COLO668 (cell line): Measurements from ENCODE around the gene FOXN3.

Source experiments
- DNase-seq: peaks from one replicate; lab custom pipeline; 2025; ENCODE audit not compliant: unreplicated experiment; lab: John Stamatoyannopoulos, UW

Gene FOXN3

DNA sequence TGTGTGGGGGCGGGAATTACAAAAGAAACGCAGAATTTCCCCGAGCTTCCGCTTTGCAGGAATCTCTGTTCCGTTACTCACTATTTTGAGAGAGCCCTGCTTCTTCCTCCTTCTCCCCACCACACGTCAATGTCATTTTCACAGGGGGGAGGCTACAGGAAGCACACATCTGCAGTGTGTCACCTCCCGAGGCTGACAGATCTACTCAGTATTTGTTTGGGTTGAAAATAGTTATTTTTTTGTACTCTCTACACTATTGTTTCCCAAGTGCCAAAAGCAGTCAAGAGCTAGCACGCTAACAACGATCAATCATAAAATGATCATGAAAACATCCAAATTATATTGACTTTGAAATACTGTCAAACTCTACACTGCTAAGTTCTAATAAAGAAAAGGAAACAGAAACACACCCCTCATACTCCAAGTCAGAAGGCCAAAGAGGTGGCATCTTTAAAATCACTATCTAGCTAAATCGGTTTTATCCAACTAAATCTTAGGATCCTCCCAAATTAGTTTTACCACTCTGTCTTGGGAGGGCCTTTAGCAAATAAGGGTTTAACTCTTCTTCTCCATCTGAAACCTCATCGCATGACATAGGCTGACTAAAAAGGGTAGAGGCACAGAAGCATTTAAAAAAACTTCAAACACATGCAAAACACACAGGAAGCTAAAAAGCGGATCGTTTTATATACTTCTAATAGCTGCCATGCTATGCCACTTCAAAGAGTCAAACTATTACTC is 51.8 kb downstream of the FOXN3 start:
- DNase-seq: no peak

DNA sequence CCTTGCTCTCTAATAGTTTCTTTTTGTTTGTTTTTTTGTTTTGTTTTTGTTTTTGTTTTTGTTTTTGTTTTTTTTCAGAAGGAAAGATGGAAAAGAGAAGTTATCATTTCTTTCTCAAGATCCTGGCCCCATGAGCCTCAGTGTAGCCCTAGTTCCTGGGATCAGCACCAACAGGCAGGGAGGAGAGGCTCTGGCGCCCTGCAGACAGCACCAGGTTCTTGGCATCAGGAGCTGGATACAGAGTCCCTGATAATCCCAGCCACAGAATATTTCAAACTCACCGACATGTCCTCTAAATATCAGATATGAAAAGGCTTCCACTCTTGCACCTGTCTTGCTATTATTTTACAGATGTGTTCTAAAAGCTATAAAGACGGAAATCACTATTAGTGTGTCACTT is 52.7 kb downstream of the FOXN3 start:
- no peak for DNase-seq

DNA sequence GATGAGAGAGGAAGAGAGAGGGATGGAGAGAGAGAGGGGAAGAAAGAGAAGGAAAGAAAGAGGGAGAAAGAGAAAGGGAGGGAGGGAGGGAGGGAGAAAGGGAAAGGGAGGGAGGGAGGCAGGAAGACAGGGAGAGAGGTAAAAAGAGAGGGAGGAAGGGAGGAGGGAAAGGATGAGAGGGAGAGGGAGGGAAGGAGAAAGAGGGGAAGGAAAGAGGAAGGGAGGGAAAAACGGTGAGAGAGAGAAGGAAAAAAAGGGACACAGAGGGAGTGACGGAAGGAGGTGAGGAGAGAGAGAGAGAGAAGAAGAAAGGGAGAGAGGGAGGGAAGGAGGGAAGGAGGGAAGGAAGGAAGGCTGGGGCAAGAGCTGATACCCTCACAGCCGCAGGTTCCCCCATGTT is 56.8 kb downstream of the FOXN3 start:
- DNase-seq: no peak

DNA sequence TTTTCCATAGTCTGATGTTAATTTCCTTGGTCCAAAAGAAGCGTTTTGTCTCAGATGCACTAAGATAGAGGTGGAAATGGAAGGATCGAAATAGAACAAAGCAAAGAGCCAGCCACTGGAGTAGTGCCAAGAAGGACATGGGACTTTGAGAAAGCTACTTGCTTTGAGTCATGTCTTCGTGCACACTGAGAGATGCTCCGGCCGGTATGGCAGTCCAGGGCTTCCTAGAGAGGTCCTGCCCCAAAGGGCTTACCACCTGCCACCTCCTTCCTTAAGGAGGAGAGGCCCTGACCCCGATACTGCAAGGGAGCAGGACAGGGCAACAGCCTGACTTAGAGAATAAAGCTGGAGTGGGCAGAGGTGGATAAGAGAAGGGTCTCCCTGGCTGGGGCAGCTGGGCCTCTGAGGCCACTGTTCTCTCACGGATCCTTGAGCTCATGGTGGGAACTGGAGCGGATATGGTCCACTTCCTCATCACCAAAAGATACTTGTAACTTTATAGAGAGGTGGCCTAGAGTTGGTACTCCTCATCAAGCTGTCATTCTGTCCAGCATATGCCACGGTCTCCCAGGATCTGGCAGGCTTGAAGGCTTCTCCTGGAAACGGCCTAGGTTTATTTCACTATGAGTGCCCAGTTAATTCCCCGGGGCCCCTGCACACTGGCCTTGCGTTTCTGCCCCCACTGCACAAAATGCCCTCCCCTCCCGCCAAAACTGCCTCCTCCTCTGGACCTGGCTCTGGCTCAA is 57.4 kb downstream of the FOXN3 start:
- no peak for DNase-seq

DNA sequence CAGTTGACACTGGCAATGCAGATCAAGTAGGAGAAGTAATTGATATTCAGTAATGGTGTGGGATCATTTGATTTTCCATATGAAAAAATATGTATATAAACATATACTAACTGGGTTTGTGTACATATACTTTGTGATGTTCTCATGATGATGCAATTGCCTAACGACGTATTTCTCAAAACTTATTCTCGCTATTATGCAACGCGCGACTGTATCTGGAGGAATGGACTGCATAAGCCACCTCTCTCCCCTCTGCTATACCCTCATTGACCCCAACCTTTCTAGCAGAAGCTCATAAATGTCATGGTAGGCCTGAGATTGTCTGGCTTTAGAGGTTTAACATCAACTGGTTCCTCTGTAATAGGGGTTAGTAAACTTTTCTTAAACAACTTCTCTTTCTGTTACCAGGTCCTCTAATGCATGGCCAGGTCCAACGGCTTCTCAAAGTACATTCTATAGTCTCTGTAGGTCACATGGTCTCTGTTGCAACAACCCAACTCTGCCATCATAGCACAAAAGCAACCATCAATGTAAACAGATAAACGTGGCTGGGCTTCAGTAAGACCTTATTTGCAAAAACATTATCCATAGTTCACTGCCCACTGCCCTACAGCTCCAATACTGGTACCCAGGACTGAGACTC is 59.3 kb downstream of the FOXN3 start:
- DNase-seq: no peak

DNA sequence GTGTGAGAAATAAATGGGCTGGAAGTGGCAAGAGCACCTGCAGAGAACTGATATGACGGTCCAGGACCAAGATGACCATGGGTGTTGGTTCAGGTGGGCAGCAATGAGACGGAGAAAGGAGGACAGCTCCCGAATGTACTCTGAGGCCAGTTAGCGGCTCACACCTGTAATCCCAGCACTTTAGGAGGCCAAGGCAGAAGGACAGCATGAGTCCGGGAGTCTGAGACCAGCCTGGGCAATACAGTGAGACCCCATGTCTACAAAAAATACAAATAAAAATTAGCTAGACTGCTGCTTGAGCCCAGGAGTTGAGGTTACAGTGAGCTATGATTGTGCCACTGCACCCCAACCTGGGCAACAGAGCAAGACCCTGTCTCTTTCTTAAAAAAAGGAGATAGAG is 60.1 kb downstream of the FOXN3 start:
- no peak for DNase-seq

DNA sequence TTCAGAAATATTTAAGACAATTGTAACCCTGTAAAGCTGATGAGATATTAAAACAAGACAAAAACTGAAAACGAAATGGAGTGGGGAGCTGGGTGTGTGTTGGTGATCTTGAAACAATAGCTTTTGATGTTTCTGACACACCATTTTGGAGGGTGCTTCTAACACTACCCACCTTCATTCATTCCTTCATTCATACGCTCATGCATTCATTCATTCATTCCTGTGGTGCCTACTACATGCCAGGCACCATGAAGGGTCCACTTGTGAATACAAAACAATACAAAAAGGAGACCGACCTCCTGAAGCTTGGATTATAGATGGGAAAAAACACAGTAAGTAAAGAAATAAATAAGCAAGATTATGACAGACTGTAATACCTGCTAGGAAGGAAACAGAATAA is 60.5 kb downstream of the FOXN3 start:
- DNase-seq: no peak

DNA sequence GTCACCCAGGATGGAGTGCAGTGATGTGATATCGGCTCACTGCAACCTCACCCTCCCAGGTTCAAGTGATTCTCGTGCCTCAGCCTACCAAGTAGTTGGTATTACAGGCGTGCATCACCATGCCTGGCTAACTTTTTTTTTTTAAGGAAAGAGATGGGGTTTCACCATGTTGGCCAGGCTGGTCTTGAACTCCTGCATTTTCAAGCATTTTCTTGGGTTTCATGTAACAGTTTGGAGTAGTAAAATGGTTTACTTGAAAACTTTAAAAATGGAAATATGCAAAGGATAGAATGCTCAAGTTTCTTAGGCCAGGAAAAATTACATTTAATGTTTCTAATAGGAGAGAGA is 63.3 kb downstream of the FOXN3 start:
- DNase-seq: no peak

DNA sequence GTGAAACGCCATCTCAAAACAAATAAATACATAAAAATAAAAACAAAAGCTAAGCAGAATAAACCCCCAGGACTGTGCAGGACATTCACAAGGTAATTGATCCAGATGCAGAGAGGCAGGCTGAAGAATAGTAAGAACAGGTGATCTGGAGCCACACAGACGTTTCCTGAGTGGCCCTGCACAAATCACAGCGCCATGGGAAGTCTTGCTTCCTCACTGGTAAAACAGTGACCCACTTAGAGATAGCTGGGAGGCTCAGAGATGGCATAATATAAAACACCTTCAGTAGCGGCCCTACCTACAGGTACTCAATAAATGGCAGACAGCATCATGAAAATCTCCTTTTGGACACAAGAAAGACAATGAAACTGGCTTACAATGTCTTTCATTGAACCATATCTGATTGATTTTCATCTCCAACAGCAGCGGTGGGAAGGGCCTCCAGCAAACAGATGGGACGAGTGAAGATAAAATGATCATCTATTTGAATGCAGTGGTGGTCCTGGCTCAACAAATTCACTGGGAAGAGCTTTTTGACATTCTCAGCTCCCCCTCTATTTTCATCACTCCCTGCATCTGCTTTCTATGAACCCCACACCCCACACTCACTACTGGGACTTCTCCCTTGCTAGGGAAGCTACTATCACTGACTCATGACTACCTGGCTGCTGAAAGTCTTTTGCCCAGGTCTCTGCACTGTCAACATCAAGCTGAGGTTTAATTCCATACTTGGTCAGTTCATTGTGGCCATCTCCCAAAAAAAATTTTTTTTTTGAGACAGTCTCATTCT is 63.9 kb downstream of the FOXN3 start:
- no peak for DNase-seq

DNA sequence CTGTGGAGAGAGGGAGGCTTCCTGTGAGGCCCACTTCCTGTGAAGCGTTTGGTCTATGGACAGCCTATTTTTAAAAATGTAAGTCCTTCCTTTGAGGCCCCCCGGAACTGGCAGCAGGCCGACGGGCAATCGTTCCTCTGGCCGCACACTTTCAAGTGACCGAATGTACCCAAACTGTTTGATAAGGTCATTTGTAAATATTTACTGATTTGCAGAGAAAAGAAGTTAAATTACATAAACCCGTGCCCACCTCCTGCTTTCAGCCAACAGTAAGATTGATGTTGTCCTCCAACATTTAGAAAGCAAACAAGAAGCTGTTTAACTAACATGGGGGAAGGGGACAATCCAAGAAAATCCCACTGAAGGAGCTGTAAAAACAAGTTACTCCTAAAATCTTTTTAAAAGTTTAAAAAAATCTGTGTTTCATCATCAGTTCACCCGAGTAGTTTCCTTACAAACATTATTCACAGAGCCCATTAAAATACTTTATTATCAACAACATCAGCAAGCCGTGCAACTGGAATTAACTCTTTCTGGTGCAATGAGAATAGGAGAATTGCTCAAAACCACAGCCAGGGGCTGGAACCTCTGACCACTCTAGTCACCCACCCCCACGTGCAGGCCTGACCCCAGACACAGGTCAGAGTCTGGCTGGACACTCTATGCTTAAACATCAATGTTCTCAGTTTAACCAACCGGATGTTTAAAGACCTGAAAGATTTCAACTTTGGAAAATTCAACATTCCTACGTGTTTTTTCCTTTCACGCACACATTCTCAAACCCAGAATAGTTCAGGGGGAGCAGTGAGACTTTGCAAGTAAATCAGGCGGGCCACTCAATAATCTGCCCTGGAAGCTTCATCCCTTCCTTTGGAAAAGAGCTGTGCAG is 65.3 kb downstream of the FOXN3 start:
- DNase-seq: no peak

DNA sequence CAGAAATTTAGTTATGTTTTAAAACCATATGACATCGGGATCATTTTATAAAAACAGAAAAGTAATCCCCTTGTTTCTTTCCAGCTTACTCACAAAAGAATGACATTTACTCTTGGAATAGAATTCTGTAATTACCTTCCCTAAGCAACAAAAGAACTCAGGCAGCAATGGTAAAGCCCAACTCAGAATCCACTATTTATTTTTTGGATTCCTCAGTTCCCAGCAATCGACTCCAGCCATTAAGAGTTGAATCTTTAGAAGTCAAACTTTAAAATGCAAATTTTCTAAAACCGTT is 65.9 kb downstream of the FOXN3 start:
- DNase-seq: no peak

DNA sequence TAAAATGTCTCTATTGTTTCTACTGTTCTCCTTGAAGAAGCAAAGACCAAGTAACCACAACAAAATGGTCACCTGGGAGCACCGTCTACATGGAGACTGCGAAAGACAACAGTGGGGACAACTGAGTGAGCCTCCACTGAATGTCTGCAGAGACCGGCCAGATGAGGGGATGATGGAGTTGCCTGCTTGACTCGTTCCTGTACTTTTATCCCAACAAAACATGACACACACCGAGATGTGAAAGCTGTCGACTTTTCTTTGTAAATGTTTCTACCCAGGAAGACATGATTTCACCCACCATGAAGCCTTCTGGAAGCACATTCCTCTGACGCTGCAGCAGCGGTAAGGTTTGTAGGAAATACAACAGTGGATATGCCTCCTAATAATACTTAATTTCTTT is 66.9 kb downstream of the FOXN3 start:
- DNase-seq: no peak

DNA sequence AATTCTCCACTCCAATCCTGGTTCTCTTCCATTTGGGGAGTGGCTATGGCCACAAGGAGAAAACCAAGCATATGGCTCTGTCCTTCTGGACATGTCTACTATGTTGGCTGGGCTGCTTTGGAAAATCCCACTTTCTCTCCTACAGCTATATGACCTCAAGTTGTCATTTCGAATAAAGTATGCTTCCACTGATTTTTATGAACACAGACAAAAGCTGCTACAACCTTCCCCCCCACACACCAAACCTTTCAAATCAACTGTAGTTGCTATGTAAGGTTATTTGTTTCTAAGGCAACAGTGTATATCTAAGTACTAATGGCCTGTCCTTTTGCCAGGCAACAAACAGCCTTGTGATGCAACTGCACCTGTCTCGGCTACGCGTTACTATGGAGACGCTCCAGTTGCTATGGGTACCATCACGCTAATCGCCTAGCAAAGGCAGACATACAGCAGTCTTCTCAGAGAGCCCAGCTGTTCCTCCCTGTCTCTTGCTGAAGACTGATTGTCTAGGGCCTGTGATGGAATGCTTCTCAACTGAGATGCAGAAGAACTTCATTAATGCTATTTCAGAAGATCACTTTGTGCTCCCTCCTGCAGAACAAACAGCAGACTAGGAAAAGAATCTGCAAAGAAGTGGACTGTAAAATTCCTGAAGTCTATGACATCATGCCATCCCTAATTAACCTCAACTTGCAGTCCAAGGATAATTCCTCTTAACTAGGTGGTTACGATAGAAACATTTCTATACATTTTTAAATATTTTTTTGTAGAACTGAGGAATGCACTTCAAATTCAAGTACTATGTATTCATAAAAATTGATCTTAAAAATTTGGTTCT is 67.6 kb downstream of the FOXN3 start:
- DNase-seq: peak; percentile 96

DNA sequence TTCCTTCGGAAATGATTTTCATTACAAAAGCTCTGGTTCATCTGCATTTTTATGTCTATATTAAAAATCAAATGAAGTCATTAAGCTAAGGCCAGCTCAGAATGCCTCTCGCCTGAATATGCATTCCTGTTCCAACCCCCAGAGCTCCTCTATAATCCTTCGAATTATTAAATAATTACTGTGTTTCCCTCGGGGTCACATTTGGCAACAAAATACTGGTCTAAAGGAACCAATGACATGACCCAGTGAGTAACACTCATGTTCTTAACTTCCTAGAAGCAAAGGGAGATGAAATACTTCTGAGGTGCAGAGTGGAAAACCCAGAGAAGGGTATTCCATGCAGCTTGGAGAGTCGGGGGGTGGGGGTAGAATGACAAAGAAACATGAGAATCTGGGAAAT is 68.3 kb downstream of the FOXN3 start:
- DNase-seq: no peak

DNA sequence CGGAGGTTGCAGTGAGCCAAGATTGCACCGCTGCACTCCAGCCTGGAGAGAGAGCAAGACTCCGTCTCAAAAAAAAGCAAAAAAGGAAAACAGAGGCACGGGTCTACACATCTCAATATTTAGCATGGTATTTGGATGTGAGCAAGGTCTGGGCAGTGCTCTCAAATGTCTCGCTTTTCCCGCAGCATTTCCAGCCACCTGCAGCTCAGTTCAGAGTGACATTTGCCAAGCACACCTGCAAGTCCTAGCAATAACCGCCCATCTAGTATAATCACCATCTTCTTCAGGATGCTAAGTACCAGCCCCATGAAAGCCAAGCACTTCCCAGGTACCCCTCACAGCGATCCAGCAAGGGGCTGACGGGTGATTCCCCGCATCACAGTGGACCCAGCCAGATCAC is 69.1 kb downstream of the FOXN3 start:
- no peak for DNase-seq

DNA sequence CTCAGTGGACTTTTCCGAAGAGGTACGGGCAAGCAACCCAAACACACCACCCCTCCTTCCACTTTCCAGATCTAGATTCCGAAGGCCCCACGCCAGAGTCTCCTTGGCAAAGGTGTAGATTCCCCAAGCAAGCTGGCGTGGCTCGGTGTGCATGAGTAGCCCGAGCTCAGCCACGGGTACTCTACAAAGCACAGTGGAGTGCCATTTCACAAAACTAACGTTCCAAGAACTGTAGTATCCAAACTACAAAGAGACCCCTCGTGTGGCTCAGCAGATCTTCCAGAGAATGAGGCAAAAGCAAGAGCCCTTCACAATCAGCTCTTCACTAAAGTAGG is 72.1 kb downstream of the FOXN3 start:
- DNase-seq: no peak

DNA sequence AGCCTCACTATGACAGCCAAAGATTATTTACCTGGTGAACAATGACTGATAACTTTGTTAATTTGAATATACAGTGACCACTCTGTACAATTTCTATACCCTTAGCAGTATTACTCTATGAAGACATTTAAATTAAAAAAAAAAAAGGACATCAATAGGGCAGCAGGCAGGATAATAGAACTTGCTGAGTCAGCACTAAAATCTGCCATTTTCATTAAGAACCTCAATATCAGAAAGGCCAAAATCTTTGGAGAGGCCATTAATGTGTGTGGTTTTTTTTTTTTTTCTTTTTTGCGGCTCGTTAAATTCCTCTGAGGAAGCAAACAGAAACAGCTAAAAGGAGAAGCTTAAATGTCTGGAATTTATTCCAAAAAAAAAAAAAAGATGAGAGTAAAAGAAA is 73.7 kb downstream of the FOXN3 start:
- DNase-seq: no peak

DNA sequence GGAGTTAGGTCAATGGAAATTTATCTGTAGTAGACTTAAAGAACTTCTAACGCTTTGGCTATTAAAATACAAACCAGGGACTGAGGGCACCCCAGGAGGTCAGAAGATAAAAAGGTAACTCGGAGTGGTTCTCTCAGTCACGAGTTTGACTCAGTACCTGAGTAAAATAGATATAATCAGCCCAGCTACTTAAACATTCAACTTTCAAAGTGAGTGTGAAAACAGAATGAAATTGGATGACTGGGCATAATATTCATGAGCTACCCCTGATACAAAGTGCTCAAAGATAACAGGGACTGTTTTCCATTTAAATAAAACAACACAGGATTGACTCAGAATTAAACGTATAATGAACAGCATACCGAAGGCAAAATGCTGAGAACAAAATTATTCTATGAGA is 75.0 kb downstream of the FOXN3 start:
- no peak for DNase-seq

DNA sequence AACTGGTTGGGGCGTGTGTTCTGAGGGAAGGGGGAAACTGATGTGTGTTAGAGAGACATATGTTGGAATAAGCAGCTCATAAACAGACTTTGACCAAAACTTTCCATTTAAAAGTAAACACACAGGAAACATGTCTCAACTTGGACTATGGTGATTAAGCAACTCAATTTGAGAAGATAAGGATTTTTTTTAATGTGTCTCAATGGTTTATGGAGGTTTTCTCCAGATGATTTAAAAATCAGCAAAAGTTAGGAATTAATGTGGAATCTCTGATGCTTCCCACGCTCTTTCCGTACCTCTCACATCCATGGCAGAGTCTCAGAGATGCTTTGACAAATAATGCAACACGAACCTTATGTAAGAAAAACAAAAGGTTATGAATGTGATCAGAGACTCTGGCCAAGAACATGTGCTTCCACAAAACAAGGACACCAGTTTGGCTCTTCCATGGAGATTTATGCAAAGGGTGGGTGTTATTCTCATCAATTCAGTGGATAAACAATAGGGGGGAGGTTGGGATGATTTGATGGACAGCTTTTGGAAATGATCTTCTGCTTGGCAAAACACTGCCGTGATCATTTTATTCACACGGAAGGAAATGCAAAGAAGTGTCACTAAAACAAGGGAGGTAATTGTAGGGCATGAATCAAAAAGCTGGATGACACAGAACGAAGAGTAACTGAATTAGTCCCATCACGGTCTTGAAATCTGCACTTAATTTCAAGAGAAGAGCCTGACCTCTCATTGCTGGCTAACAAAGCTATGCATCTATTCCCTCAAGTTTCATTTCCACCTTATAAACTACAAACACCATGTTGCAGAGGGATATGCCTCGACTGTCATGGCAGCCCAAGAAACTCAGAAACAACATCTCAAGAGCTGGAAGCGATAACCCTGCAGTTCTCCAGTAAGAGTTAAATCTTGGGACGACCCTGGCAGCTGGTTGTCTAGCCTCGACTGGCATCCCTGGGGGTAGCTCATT is 76.5 kb downstream of the FOXN3 start:
- DNase-seq: no peak
